WTC11 (cell line): ENCODE results near the gene CCDC157. TPM values are rescaled to one million over a fixed set of nuclear protein-coding genes. Genes with fewer than 3 reads are reported as not detected.

Source experiments
- ATAC-seq: fragments of 200-7000 bp; cut with Tn5 transposase; 2 replicates; pipeline ENCODE4 v1.10.0; 2021; ENCODE audit warnings: mild to moderate bottlenecking, moderate library complexity
- CTCF ChIA-PET: fragments of 300-600 bp; sonication (Branson Sonifier 250); formaldehyde crosslinking; loops from one replicate; lab custom pipeline; 2021; ENCODE audit warnings: antibody characterized with exemption; lab: Charles Lee
- POLR2A ChIA-PET: fragments of 350-600 bp; sonication (Branson Sonifier 250); formaldehyde crosslinking; loops from one replicate; lab custom pipeline; 2021; ENCODE audit warnings: antibody characterized with exemption; lab: Charles Lee
- DNase-seq: peaks from one replicate; pipeline ENCODE4 v3.0.0; 2021; ENCODE audit warnings: low spot score
- H3K27ac Mint-ChIP-seq: 2 replicates; pipeline ENCODE4 v1.8.0; 2021; ENCODE audit warnings: mixed read lengths
- H3K27me3 Mint-ChIP-seq: 2 replicates; pipeline ENCODE4 v1.8.0; 2021; ENCODE audit warnings: low read depth, mild to moderate bottlenecking, moderate library complexity, mixed read lengths
- H3K36me3 Mint-ChIP-seq: 2 replicates; pipeline ENCODE4 v1.8.0; 2021; ENCODE audit warnings: mixed read lengths
- H3K4me1 Mint-ChIP-seq: 2 replicates; pipeline ENCODE4 v1.8.0; 2022; ENCODE audit warnings: mixed read lengths
- H3K4me3 Mint-ChIP-seq: 2 replicates; pipeline ENCODE4 v1.8.0; 2021; ENCODE audit warnings: mild to moderate bottlenecking, moderate library complexity, mixed read lengths
- H3K9me3 Mint-ChIP-seq: 2 replicates; pipeline ENCODE4 v1.8.0; 2021; ENCODE audit warnings: mixed read lengths
- AR ChIP-seq: fragments of 250-450 bp; sonication (Bioruptor Pico); IDR thresholded peaks from 2 replicates; pipeline ENCODE4 v1.9.0; 2021; ENCODE audit warnings: mild to moderate bottlenecking
- ATF3 ChIP-seq: sonication (generic); formaldehyde crosslinking; conservative IDR thresholded peaks from 2 replicates; pipeline ENCODE4 v1.8.1; 2022; ENCODE audit warnings: mild to moderate bottlenecking, missing genetic modification reagents
- CBFB ChIP-seq: sonication (generic); formaldehyde crosslinking; IDR thresholded peaks from 2 replicates; pipeline ENCODE4 v1.8.1; 2022; ENCODE audit warnings: mild to moderate bottlenecking, low read depth, missing genetic modification reagents
- CREB1 ChIP-seq: sonication (generic); formaldehyde crosslinking; IDR thresholded peaks from 2 replicates; pipeline ENCODE4 v1.8.0; 2023; ENCODE audit warnings: mild to moderate bottlenecking, missing genetic modification reagents
- EMX1 ChIP-seq: fragments of 250-450 bp; sonication (Bioruptor Pico); IDR thresholded peaks from 2 replicates; pipeline ENCODE4 v1.8.0; 2021; ENCODE audit warnings: mild to moderate bottlenecking
- ESRRA ChIP-seq: sonication (generic); formaldehyde crosslinking; IDR thresholded peaks from 2 replicates; pipeline ENCODE4 v1.8.1; 2022; ENCODE audit warnings: mild to moderate bottlenecking, missing genetic modification reagents, borderline replicate concordance
- FOXP1 ChIP-seq: sonication (generic); formaldehyde crosslinking; IDR thresholded peaks from 2 replicates; pipeline ENCODE4 v1.8.0; 2022; ENCODE audit warnings: missing genetic modification reagents, mild to moderate bottlenecking, moderate library complexity, borderline replicate concordance
- HMGA2 ChIP-seq: fragments of 250-450 bp; sonication (Bioruptor Pico); IDR thresholded peaks from 2 replicates; pipeline ENCODE4 v1.4.0; 2021; ENCODE audit warnings: mild to moderate bottlenecking, moderate library complexity
- KAT7 ChIP-seq: sonication (generic); formaldehyde crosslinking; IDR thresholded peaks from 2 replicates; pipeline ENCODE4 v1.8.1; 2023; ENCODE audit warnings: missing genetic modification reagents, mild to moderate bottlenecking, borderline replicate concordance
- NFATC4 ChIP-seq: fragments of 250-450 bp; sonication (Bioruptor Pico); IDR thresholded peaks from 2 replicates; pipeline ENCODE4 v1.9.0; 2021; ENCODE audit warnings: mild to moderate bottlenecking
- SMAD3 ChIP-seq: sonication (generic); formaldehyde crosslinking; IDR thresholded peaks from 2 replicates; pipeline ENCODE4 v1.8.0; 2022; ENCODE audit warnings: missing genetic modification reagents, mild to moderate bottlenecking, borderline replicate concordance
- SP1 ChIP-seq: sonication (generic); formaldehyde crosslinking; conservative IDR thresholded peaks from 2 replicates; pipeline ENCODE4 v1.8.1; 2022; ENCODE audit warnings: missing genetic modification reagents
- TP53 ChIP-seq: sonication (generic); formaldehyde crosslinking; IDR thresholded peaks from 2 replicates; pipeline ENCODE4 v1.8.1; 2023; ENCODE audit warnings: mild to moderate bottlenecking, missing genetic modification reagents
- ZBTB21 ChIP-seq: sonication (generic); formaldehyde crosslinking; IDR thresholded peaks from 2 replicates; pipeline ENCODE4 v1.8.1; 2023; ENCODE audit warnings: mild to moderate bottlenecking, missing genetic modification reagents, borderline replicate concordance
- ZNF416 ChIP-seq: fragments of 250-450 bp; sonication (Bioruptor Pico); IDR thresholded peaks from 2 replicates; pipeline ENCODE4 v1.9.0; 2021; ENCODE audit warnings: mild to moderate bottlenecking, inconsistent platforms
- total RNA-seq: library from RNA; stranded (reverse); gene quantifications from 3 replicates; pipeline ENCODE4 v1.2.3, GENCODE V29; 2021
- TF ChIP-seq, protein P1 (sequence below): sonication (generic); formaldehyde crosslinking; IDR thresholded peaks from 2 replicates; pipeline ENCODE4 v1.8.1; 2022; ENCODE audit warnings: missing genetic modification reagents, borderline replicate concordance
- TF ChIP-seq, protein P2 (sequence below): fragments of 250-450 bp; sonication (Bioruptor Pico); IDR thresholded peaks from 2 replicates; pipeline ENCODE4 v2.1.2; 2022; ENCODE audit warnings: mild to moderate bottlenecking, moderate library complexity
- TF ChIP-seq, protein P3 (sequence below): fragments of 250-450 bp; sonication (Bioruptor Pico); IDR thresholded peaks from 2 replicates; pipeline ENCODE4 v1.9.0; 2021; ENCODE audit warnings: mild to moderate bottlenecking, borderline replicate concordance
- TF ChIP-seq, protein P4 (sequence below): sonication (generic); formaldehyde crosslinking; IDR thresholded peaks from 2 replicates; pipeline ENCODE4 v1.8.1; 2023; ENCODE audit warnings: mild to moderate bottlenecking, missing genetic modification reagents, borderline replicate concordance
- TF ChIP-seq, protein P5 (sequence below): sonication (generic); formaldehyde crosslinking; IDR thresholded peaks from 2 replicates; pipeline ENCODE4 v1.8.0; 2022; ENCODE audit warnings: mild to moderate bottlenecking, missing genetic modification reagents

Gene CCDC157
- total RNA-seq, 1 experiment from 2014 or later, result 6.5 TPM

- TF ChIP-seq, protein P1, sequence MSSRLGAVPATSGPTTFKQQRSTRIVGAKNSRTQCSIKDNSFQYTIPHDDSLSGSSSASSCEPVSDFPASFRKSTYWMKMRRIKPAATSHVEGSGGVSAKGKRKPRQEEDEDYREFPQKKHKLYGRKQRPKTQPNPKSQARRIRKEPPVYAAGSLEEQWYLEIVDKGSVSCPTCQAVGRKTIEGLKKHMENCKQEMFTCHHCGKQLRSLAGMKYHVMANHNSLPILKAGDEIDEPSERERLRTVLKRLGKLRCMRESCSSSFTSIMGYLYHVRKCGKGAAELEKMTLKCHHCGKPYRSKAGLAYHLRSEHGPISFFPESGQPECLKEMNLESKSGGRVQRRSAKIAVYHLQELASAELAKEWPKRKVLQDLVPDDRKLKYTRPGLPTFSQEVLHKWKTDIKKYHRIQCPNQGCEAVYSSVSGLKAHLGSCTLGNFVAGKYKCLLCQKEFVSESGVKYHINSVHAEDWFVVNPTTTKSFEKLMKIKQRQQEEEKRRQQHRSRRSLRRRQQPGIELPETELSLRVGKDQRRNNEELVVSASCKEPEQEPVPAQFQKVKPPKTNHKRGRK (CRISPR knock-in tag), result no peak
- TF ChIP-seq AR (CRISPR knock-in tag) (no peak), FOXP1 (CRISPR knock-in tag) (no peak), SMAD3 (CRISPR knock-in tag) (no peak), CREB1 (no peak), ATF3 (CRISPR knock-in tag) (no peak)
- TF ChIP-seq, protein P2, sequence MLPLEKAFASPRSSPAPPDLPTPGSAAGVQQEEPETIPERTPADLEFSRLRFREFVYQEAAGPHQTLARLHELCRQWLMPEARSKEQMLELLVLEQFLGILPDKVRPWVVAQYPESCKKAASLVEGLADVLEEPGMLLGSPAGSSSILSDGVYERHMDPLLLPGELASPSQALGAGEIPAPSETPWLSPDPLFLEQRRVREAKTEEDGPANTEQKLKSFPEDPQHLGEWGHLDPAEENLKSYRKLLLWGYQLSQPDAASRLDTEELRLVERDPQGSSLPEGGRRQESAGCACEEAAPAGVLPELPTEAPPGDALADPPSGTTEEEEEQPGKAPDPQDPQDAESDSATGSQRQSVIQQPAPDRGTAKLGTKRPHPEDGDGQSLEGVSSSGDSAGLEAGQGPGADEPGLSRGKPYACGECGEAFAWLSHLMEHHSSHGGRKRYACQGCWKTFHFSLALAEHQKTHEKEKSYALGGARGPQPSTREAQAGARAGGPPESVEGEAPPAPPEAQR (CRISPR knock-in tag), result no peak
- TF ChIP-seq, protein P3, sequence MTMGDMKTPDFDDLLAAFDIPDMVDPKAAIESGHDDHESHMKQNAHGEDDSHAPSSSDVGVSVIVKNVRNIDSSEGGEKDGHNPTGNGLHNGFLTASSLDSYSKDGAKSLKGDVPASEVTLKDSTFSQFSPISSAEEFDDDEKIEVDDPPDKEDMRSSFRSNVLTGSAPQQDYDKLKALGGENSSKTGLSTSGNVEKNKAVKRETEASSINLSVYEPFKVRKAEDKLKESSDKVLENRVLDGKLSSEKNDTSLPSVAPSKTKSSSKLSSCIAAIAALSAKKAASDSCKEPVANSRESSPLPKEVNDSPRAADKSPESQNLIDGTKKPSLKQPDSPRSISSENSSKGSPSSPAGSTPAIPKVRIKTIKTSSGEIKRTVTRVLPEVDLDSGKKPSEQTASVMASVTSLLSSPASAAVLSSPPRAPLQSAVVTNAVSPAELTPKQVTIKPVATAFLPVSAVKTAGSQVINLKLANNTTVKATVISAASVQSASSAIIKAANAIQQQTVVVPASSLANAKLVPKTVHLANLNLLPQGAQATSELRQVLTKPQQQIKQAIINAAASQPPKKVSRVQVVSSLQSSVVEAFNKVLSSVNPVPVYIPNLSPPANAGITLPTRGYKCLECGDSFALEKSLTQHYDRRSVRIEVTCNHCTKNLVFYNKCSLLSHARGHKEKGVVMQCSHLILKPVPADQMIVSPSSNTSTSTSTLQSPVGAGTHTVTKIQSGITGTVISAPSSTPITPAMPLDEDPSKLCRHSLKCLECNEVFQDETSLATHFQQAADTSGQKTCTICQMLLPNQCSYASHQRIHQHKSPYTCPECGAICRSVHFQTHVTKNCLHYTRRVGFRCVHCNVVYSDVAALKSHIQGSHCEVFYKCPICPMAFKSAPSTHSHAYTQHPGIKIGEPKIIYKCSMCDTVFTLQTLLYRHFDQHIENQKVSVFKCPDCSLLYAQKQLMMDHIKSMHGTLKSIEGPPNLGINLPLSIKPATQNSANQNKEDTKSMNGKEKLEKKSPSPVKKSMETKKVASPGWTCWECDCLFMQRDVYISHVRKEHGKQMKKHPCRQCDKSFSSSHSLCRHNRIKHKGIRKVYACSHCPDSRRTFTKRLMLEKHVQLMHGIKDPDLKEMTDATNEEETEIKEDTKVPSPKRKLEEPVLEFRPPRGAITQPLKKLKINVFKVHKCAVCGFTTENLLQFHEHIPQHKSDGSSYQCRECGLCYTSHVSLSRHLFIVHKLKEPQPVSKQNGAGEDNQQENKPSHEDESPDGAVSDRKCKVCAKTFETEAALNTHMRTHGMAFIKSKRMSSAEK, result no peak
- TF ChIP-seq, protein P4, sequence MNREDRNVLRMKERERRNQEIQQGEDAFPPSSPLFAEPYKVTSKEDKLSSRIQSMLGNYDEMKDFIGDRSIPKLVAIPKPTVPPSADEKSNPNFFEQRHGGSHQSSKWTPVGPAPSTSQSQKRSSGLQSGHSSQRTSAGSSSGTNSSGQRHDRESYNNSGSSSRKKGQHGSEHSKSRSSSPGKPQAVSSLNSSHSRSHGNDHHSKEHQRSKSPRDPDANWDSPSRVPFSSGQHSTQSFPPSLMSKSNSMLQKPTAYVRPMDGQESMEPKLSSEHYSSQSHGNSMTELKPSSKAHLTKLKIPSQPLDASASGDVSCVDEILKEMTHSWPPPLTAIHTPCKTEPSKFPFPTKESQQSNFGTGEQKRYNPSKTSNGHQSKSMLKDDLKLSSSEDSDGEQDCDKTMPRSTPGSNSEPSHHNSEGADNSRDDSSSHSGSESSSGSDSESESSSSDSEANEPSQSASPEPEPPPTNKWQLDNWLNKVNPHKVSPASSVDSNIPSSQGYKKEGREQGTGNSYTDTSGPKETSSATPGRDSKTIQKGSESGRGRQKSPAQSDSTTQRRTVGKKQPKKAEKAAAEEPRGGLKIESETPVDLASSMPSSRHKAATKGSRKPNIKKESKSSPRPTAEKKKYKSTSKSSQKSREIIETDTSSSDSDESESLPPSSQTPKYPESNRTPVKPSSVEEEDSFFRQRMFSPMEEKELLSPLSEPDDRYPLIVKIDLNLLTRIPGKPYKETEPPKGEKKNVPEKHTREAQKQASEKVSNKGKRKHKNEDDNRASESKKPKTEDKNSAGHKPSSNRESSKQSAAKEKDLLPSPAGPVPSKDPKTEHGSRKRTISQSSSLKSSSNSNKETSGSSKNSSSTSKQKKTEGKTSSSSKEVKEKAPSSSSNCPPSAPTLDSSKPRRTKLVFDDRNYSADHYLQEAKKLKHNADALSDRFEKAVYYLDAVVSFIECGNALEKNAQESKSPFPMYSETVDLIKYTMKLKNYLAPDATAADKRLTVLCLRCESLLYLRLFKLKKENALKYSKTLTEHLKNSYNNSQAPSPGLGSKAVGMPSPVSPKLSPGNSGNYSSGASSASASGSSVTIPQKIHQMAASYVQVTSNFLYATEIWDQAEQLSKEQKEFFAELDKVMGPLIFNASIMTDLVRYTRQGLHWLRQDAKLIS (CRISPR knock-in tag), result no peak
Observed at GRCh38 chr22:30348404-30348803, 8.4 kb upstream of the CCDC157 start (continued).

- CTCF ChIA-PET, result no interaction called here
- POLR2A ChIA-PET, result interaction anchor here (0.6 kb wide), 1 partner anchor 157 kb away, joined by 3 read pairs; no protein-coding TSS in a partner anchor
- TF ChIP-seq ZBTB21 (no peak), NFATC4 (CRISPR knock-in tag) (no peak), TP53 (CRISPR knock-in tag) (no peak), EMX1 (CRISPR knock-in tag) (no peak), CBFB (CRISPR knock-in tag) (no peak), HMGA2 (CRISPR knock-in tag) (no peak), ESRRA (CRISPR knock-in tag) (no peak), ZNF416 (CRISPR knock-in tag) (no peak), KAT7 (CRISPR knock-in tag) (no peak), SP1 (CRISPR knock-in tag) (no peak)
- TF ChIP-seq, protein P5, sequence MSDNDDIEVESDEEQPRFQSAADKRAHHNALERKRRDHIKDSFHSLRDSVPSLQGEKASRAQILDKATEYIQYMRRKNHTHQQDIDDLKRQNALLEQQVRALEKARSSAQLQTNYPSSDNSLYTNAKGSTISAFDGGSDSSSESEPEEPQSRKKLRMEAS (CRISPR knock-in tag), result no peak
Observed at GRCh38 chr22:30348809-30349208, 8.0 kb upstream of the CCDC157 start.

More at GRCh38 chr22:30348809-30349208, 8.0 kb upstream of the CCDC157 start:
- no peak overlapping the region for H3K4me3 Mint-ChIP-seq
- ATAC-seq (no peak), DNase-seq (no peak)
- peaks cover 71% of the 10 kb centered on the region for H3K36me3 Mint-ChIP-seq
- no peaks in the 10 kb centered on the region for H3K27me3 Mint-ChIP-seq
- no peak overlapping the region for H3K27ac Mint-ChIP-seq
- no peaks in the 10 kb centered on the region for H3K4me1 Mint-ChIP-seq
- H3K9me3 Mint-ChIP-seq, result no peaks in the 10 kb centered on the region
